ENCODE measurements around the gene EML3. TPM values are rescaled to one million over a fixed set of nuclear protein-coding genes. Genes with fewer than 3 reads are reported as not detected.

The EML3 gene
- total RNA-seq, 1 donor from 2014 or later: 4.0 TPM

DNA sequence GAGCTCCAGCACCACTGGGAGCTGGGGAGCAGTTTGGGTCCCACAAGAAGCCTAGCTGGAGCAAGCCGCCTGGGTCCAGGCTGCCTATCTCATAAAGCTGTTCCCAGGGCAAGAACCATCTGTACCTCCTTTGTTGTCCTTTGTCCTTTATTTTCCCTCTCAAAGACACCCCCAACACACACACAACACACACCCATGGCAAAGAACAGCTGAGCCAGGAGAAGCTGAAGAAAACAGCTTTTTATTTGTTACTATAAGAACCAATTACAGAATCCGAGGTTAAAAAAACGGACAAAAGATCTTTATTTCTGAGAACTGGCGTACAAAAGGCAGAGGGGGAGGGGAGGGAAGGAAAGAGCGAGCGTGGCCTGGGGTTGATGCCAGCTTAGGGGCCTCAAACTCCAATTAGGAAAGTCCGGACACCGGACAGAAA, 19.6 kb downstream of the EML3 start:
- peaks cover 18% of the 10 kb centered on the region for H3K79me2 ChIP-seq (ENCODE audit: low read depth)
- no peak overlapping the region for H3K9ac ChIP-seq
- TF ChIP-seq, protein P1, sequence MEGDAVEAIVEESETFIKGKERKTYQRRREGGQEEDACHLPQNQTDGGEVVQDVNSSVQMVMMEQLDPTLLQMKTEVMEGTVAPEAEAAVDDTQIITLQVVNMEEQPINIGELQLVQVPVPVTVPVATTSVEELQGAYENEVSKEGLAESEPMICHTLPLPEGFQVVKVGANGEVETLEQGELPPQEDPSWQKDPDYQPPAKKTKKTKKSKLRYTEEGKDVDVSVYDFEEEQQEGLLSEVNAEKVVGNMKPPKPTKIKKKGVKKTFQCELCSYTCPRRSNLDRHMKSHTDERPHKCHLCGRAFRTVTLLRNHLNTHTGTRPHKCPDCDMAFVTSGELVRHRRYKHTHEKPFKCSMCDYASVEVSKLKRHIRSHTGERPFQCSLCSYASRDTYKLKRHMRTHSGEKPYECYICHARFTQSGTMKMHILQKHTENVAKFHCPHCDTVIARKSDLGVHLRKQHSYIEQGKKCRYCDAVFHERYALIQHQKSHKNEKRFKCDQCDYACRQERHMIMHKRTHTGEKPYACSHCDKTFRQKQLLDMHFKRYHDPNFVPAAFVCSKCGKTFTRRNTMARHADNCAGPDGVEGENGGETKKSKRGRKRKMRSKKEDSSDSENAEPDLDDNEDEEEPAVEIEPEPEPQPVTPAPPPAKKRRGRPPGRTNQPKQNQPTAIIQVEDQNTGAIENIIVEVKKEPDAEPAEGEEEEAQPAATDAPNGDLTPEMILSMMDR (IDR thresholded peaks at IDR 0.05): no peak
- no peak for TF ChIP-seq EZH2 (IDR thresholded peaks at IDR 0.05)
- H3K27ac ChIP-seq: no peak overlapping the region
- no peaks in the 10 kb centered on the region for H3K9me3 ChIP-seq (ENCODE audit: low read depth)
- peaks cover 65% of the 10 kb centered on the region for H3F3A ChIP-seq (ENCODE audit: low read depth)
- Mint-ChIP-seq H3K36me3 (peaks cover 23% of the 10 kb centered on the region), H3K4me3 (peak overlapping the region; percentile 11), H3K27me3 (ENCODE audit: insufficient read depth, low read depth) (peaks cover 2% of the 10 kb centered on the region), H3K9me3 (no peaks in the 10 kb centered on the region), H3K4me1 (peaks cover 24% of the 10 kb centered on the region), H3K27ac (no peak overlapping the region)
- H2AFZ ChIP-seq (replicated peaks): no peak overlapping the region
- no peak overlapping the region for H3K4me3 ChIP-seq
- peaks cover 8% of the 10 kb centered on the region for H4K20me1 ChIP-seq (ENCODE audit: low read depth)
- H3K36me3 ChIP-seq: no peaks in the 10 kb centered on the region
- no peaks in the 10 kb centered on the region for H3K27me3 ChIP-seq
- no peak overlapping the region for H3K4me2 ChIP-seq
- H3K4me1 ChIP-seq: peaks cover 6% of the 10 kb centered on the region
- no peak for DNase-seq (ENCODE audit: low spot score)

DNA sequence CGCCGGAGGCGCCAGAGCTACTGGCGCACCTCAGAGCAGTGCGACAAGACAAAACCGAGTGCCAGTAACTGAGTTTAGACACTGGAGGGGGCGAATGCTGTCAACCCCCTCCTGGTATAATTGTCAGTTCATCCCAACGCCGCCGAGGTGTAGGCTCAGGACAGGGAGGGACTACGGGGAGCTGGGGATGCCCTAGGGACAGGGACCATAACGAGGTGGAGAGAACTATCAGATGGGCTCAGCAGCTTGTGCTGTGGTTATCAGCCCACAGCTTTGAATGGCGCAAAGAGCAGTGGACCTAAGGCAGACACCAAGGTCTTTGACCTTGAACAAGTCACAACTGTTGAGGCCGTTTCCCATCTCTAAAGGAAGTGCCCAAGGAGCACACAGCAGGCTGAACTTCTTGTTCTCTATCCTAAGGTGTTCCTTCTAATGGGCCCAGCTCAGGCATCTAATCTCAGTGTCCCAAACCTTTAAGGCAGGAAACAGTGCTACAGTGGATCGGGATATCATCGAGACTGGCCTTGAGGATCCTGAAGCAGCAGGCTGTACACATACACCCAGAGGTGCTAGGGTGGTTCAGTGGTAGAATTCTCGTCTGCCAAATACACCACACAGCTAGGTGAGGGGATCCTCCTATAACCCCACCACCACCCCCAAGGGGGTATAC, 20.3 kb downstream of the EML3 start:
- Histone ChIP-seq H3K9me3 (ENCODE audit: low read depth) (no peaks in the 10 kb centered on the region), H3K36me3 (no peaks in the 10 kb centered on the region), H2AFZ (replicated peaks) (peak overlapping the region; percentile 91), H3K27me3 (no peaks in the 10 kb centered on the region), H3K4me1 (peaks cover 6% of the 10 kb centered on the region), H3K79me2 (ENCODE audit: low read depth) (peaks cover 17% of the 10 kb centered on the region), H3F3A (ENCODE audit: low read depth) (peaks cover 65% of the 10 kb centered on the region), H3K4me3 (peak overlapping the region; percentile 59), H4K20me1 (ENCODE audit: low read depth) (peaks cover 5% of the 10 kb centered on the region), H3K27ac (no peak overlapping the region), H3K9ac (no peak overlapping the region), H3K4me2 (peak overlapping the region; percentile 89)
- Mint-ChIP-seq H3K4me3 (peak overlapping the region; percentile 92), H3K27ac (peak overlapping the region; percentile 76), H3K27me3 (ENCODE audit: insufficient read depth, low read depth) (peaks cover 2% of the 10 kb centered on the region), H3K9me3 (no peaks in the 10 kb centered on the region), H3K4me1 (peaks cover 24% of the 10 kb centered on the region), H3K36me3 (peaks cover 17% of the 10 kb centered on the region)
- TF ChIP-seq, protein P1 (IDR thresholded peaks at IDR 0.05): peak; percentile 7
- TF ChIP-seq EZH2 (IDR thresholded peaks at IDR 0.05) (peak; percentile 2), EZH2phosphoT487 (IDR thresholded peaks at IDR 0.05) (no peak)
- no peak for DNase-seq (ENCODE audit: low spot score)

DNA sequence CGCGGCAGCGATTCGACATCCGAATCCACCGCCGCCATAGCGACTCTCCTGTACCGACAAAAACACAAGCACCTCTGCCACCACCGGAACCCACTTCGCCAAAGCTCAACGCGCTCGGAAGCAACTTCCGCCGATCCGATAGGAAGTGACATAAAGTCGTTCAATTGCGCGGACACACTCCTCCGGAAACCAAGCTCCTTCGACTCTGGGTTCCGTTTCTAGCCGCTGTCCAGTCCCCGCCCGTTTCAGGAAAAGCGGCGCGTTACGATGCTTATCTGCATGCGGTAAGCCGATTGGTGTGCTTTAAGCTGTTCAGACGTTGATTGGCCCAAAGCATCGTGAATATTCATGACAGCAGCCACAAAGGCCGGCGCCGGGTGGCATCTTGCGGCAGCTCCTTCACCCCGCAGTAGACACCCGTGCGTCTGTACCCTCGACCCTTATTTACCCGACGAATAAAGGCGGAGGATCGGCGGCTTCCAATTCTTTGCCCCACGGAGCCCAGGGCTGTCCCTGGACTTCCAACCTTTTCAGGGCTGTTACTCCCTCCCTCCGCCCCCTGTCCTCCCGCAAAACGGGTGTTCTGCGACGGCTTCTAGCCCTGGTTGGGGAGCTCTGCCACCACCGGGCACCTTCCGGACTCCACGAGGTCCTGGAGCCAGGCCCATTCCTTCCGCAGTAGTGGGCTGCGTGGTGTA, 21.0 kb downstream of the EML3 start, which contains the start of gene TUT1:
TSS of gene TUT1 (minus strand) at position 76 of the 698 bp plus-strand sequence. CDS start at position 38, 38 bp downstream.
- Histone ChIP-seq H3K9ac (peak within 1 kb of the TSS; percentile 74), H2AFZ (replicated peaks) (peak within 1 kb of the TSS; percentile 91), H3K79me2 (ENCODE audit: low read depth) (peaks cover 17% of the 10 kb centered on the region), H3K27ac (peak within 1 kb of the TSS; percentile 72), H3K36me3 (no peaks in the 10 kb centered on the region), H3K27me3 (no peaks in the 10 kb centered on the region), H3K4me3 (peak within 1 kb of the TSS; percentile 84), H3K4me1 (peaks cover 6% of the 10 kb centered on the region), H4K20me1 (ENCODE audit: low read depth) (peaks cover 5% of the 10 kb centered on the region), H3K4me2 (peak within 1 kb of the TSS; percentile 89), H3F3A (ENCODE audit: low read depth) (peaks cover 65% of the 10 kb centered on the region), H3K9me3 (ENCODE audit: low read depth) (no peaks in the 10 kb centered on the region)
- H3K27me3 Mint-ChIP-seq (ENCODE audit: insufficient read depth, low read depth): peaks cover 2% of the 10 kb centered on the region
- peak within 1 kb of the TSS; percentile 92 for H3K4me3 Mint-ChIP-seq
- H3K27ac Mint-ChIP-seq: peak within 1 kb of the TSS; percentile 76
- H3K9me3 Mint-ChIP-seq: no peaks in the 10 kb centered on the region
- H3K36me3 Mint-ChIP-seq: peaks cover 13% of the 10 kb centered on the region
- TF ChIP-seq, protein P1 (IDR thresholded peaks at IDR 0.05): no peak
- TF ChIP-seq EZH2phosphoT487 (IDR thresholded peaks at IDR 0.05): peak; percentile 41
- peak; percentile 47 for TF ChIP-seq EZH2 (IDR thresholded peaks at IDR 0.05)
- H3K4me1 Mint-ChIP-seq: peaks cover 24% of the 10 kb centered on the region
- DNase-seq (ENCODE audit: low spot score): peak; percentile 100
